IMR-90 (cell line): ENCODE data around the gene ZNF124. TPM values are rescaled to one million over a fixed set of nuclear protein-coding genes. Genes with fewer than 3 reads are reported as not detected.

Experiments
- ATAC-seq: fragments of 200-7000 bp; cut with Tn5 transposase; 2 replicates; pipeline ENCODE4 v1.9.1; 2020; ENCODE audit warnings: low read depth, mild to moderate bottlenecking, moderate library complexity
- BruUV-seq: library from RNA; stranded (reverse); fragments of 400-500 nt; replicated peaks from 2 replicates; lab custom pipeline; 2021; lab: Mats Ljungman, UMichigan
- CTCF ChIA-PET: fragments of 300-600 bp; formaldehyde crosslinking; extraction: SDS; loops from one replicate; lab custom pipeline; 2021; ENCODE audit warnings: antibody characterized with exemption; lab: Yijun Ruan, JAX
- POLR2A ChIA-PET: fragments of 300-600 bp; sonication (Branson Sonifier 250); formaldehyde crosslinking; loops from one replicate; lab custom pipeline; 2022; ENCODE audit warnings: antibody characterized with exemption; ENCODE audit not compliant: unreplicated experiment; lab: Charles Lee
- DNase-seq: peaks from one replicate; pipeline ENCODE4 v3.0.0; 2013
- H2AFZ ChIP-seq: replicated peaks from 2 replicates; pipeline ENCODE3; 2013; ENCODE audit warnings: low read length, mild to moderate bottlenecking; ENCODE audit not compliant: poor library complexity
- H2AK5ac ChIP-seq: 2 replicates; pipeline ENCODE4 v1.6.1; 2013; ENCODE audit warnings: low read depth, low read length, inconsistent platforms
- H2AK9ac ChIP-seq: replicated peaks from 2 replicates; pipeline ENCODE3; 2013; ENCODE audit warnings: mild to moderate bottlenecking, low read depth, low read length, moderate library complexity; ENCODE audit not compliant: poor library complexity
- H2BK120ac ChIP-seq: 2 replicates; pipeline ENCODE4 v1.6.1; 2013; ENCODE audit warnings: low read depth, low read length, inconsistent platforms
- H2BK15ac ChIP-seq: 3 replicates; pipeline ENCODE4 v1.6.1; 2013; ENCODE audit warnings: low read depth, low read length, inconsistent platforms
- H2BK20ac ChIP-seq: 2 replicates; pipeline ENCODE4 v1.6.1; 2013; ENCODE audit warnings: low read depth, mild to moderate bottlenecking, inconsistent platforms, low read length, moderate library complexity
- H2BK5ac ChIP-seq: 2 replicates; pipeline ENCODE4 v1.6.1; 2013; ENCODE audit warnings: mild to moderate bottlenecking, low read depth, low read length, inconsistent platforms; ENCODE audit not compliant: poor library complexity, severe bottlenecking
- H3K14ac ChIP-seq: replicated peaks from 2 replicates; pipeline ENCODE4 v1.6.1; 2013; ENCODE audit warnings: low read depth, low read length, inconsistent platforms
- H3K18ac ChIP-seq: 2 replicates; pipeline ENCODE4 v1.6.1; 2013; ENCODE audit warnings: low read depth, low read length, control low read depth
- H3K23ac ChIP-seq: 2 replicates; pipeline ENCODE4 v1.6.1; 2013; ENCODE audit warnings: low read depth, low read length, inconsistent platforms
- H3K27ac ChIP-seq: 2 replicates; pipeline ENCODE4 v1.5.1; 2013; ENCODE audit warnings: mild to moderate bottlenecking, control low read depth, low read length; ENCODE audit not compliant: insufficient read depth
- H3K27me3 ChIP-seq: 2 replicates; pipeline ENCODE4 v1.6.1; 2013; ENCODE audit warnings: low read length; ENCODE audit not compliant: control insufficient read depth, insufficient read depth
- H3K36me3 ChIP-seq: 2 replicates; pipeline ENCODE4 v1.6.1; 2013; ENCODE audit warnings: low read length, mixed read lengths; ENCODE audit not compliant: control insufficient read depth, insufficient read depth
- H3K4ac ChIP-seq: 2 replicates; pipeline ENCODE4 v1.6.1; 2013; ENCODE audit warnings: low read depth, low read length, inconsistent platforms
- H3K4me1 ChIP-seq: 2 replicates; pipeline ENCODE4 v1.6.1; 2013; ENCODE audit warnings: low read length, mixed read lengths; ENCODE audit not compliant: control insufficient read depth, insufficient read depth
- H3K4me2 ChIP-seq: 2 replicates; pipeline ENCODE4 v1.6.1; 2013; ENCODE audit warnings: low read depth, mild to moderate bottlenecking, control low read depth, low read length, moderate library complexity
- H3K4me3 ChIP-seq: 2 replicates; pipeline ENCODE4 v1.5.1; 2013; ENCODE audit warnings: low read depth, mild to moderate bottlenecking, control low read depth, low read length, moderate library complexity; ENCODE audit not compliant: insufficient read depth
- H3K56ac ChIP-seq: 2 replicates; pipeline ENCODE4 v1.6.1; 2013; ENCODE audit warnings: low read length, inconsistent platforms; ENCODE audit not compliant: insufficient read depth; ENCODE audit errors: extremely low read depth
- H3K79me1 ChIP-seq, 2 experiments: 2 replicates each; pipeline ENCODE4 v1.6.1; 2013; ENCODE audit warnings: low read length in 2 of 2, inconsistent platforms in 1 of 2, low read depth in 1 of 2
- H3K9ac ChIP-seq: 2 replicates; pipeline ENCODE4 v1.6.1; 2013; ENCODE audit warnings: low read depth, low read length, control low read depth
- H3K9me1 ChIP-seq: 2 replicates; pipeline ENCODE4 v1.6.1; 2013; ENCODE audit warnings: low read length, inconsistent platforms; ENCODE audit not compliant: insufficient read depth
- H3K9me3 ChIP-seq: 2 replicates; pipeline ENCODE4 v1.6.1; 2013; ENCODE audit warnings: low read length; ENCODE audit not compliant: control insufficient read depth, insufficient read depth
- H4K20me1 ChIP-seq: 2 replicates; pipeline ENCODE4 v1.6.1; 2013; ENCODE audit warnings: low read length, inconsistent platforms; ENCODE audit not compliant: insufficient read depth
- H4K5ac ChIP-seq: 2 replicates; pipeline ENCODE4 v1.6.1; 2013; ENCODE audit warnings: mild to moderate bottlenecking, low read depth, low read length, control low read depth
- H4K8ac ChIP-seq, 2 experiments: 2 replicates each; pipeline ENCODE4 v1.6.1; 2013; ENCODE audit warnings: low read depth in 2 of 2, low read length in 2 of 2, control low read depth in 1 of 2, inconsistent platforms in 1 of 2
- H4K91ac ChIP-seq: 2 replicates; pipeline ENCODE4 v1.6.1; 2013; ENCODE audit warnings: low read depth, low read length, inconsistent platforms; ENCODE audit not compliant: insufficient read depth
- BHLHE40 ChIP-seq: fragments of 150-350 bp; IDR thresholded peaks from 2 replicates; pipeline ENCODE4 v1.6.1; 2016; ENCODE audit warnings: mild to moderate bottlenecking, low read depth, low read length
- CHD1 ChIP-seq: IDR thresholded peaks from 2 replicates; pipeline ENCODE4 v1.6.1; 2012; ENCODE audit warnings: low read depth, low read length, improper control_type of control experiment
- FOS ChIP-seq: fragments of 150-350 bp; IDR thresholded peaks from 2 replicates; pipeline ENCODE4 v1.6.1; 2016; ENCODE audit warnings: low read depth, low read length
- MAFK ChIP-seq: IDR thresholded peaks from 2 replicates; pipeline ENCODE4 v1.6.1; 2012; ENCODE audit warnings: low read depth, low read length, improper control_type of control experiment
- MAZ ChIP-seq: IDR thresholded peaks from 2 replicates; pipeline ENCODE4 v1.6.1; 2012; ENCODE audit warnings: low read depth, mild to moderate bottlenecking, low read length, improper control_type of control experiment, moderate library complexity, borderline replicate concordance
- MXI1 ChIP-seq: IDR thresholded peaks from 2 replicates; pipeline ENCODE4 v1.6.1; 2012; ENCODE audit warnings: low read depth, mild to moderate bottlenecking, low read length, moderate library complexity, borderline replicate concordance
- NFE2L2 ChIP-seq: fragments of 150-350 bp; IDR thresholded peaks from 2 replicates; pipeline ENCODE4 v1.6.1; 2016; ENCODE audit warnings: low read depth, mild to moderate bottlenecking, low read length
- RAD21 ChIP-seq: IDR thresholded peaks from 2 replicates; pipeline ENCODE4 v1.6.1; 2012; ENCODE audit warnings: low read length, improper control_type of control experiment
- RFX5 ChIP-seq: IDR thresholded peaks from 2 replicates; pipeline ENCODE4 v1.8.0; 2012; ENCODE audit warnings: low read depth, mild to moderate bottlenecking, low read length, moderate library complexity
- WGBS, 2 experiments: methylation state at CpG; one replicate each; pipeline versions ENCODE4 v1.1.5 to v1.1.7; 2013; ENCODE audit warnings: missing lambda C conversion rate in 2 of 2; ENCODE audit not compliant: insufficient read length in 1 of 2; ENCODE audit errors: extremely low coverage in 2 of 2; 5-methylcytosine and 5-hydroxymethylcytosine counted together
- dilution Hi-C: fragments of 300-500 bp; cut with HindIII; formaldehyde crosslinking; loops from one replicate; pipeline ENCODE4 v1.14.3; 2018; ENCODE audit warnings: low sequenced_read_pairs; ENCODE audit not compliant: unreplicated experiment
- in situ Hi-C: fragments of 300-500 bp; cut with MboI; formaldehyde crosslinking; loops from 3 replicates; pipeline ENCODE4 v1.14.3; 2019; ENCODE audit warnings: low sequenced_read_pairs, inconsistent platforms, mixed read lengths
- intact Hi-C: fragments of 100-400 bp; cut with micrococcal nuclease; formaldehyde crosslinking; loops from 2 replicates; pipeline ENCODE4 v1.10.0; 2022
- polyA plus RNA-seq, 3 experiments: library from polyadenylated mRNA; depleted of rRNA; stranded (reverse); fragments of >200 nt; gene quantifications; 2 replicates each; pipeline ENCODE4 v1.2.3, GENCODE V29; 2012; ENCODE audit warnings: low replicate concordance in 1 of 3
- total RNA-seq: library from RNA; depleted of rRNA; stranded (reverse); fragments of >200 nt; gene quantifications from 2 replicates; pipeline ENCODE4 v1.2.3, GENCODE V29; 2012
- TF ChIP-seq, protein P1 (sequence below): conservative IDR thresholded peaks from 2 replicates; pipeline ENCODE4 v1.5.1; 2012; ENCODE audit warnings: mild to moderate bottlenecking, low read depth, low read length, improper control_type of control experiment
- TF ChIP-seq, protein P2 (sequence below): fragments of 150-350 bp; IDR thresholded peaks from 2 replicates; pipeline ENCODE4 v1.6.1; 2017; ENCODE audit warnings: mild to moderate bottlenecking, antibody characterized with exemption, low read length, low read depth
- TF ChIP-seq, protein P3 (sequence below): fragments of 150-350 bp; IDR thresholded peaks from 2 replicates; pipeline ENCODE4 v1.6.1; 2016; ENCODE audit warnings: low read depth, mild to moderate bottlenecking, low read length, moderate library complexity, borderline replicate concordance

Gene ZNF124
- total and polyA plus RNA-seq, 2 of the 4 experiments (the other 2 are of a cell fraction) = 3.2 to 89.3 TPM

DNA sequence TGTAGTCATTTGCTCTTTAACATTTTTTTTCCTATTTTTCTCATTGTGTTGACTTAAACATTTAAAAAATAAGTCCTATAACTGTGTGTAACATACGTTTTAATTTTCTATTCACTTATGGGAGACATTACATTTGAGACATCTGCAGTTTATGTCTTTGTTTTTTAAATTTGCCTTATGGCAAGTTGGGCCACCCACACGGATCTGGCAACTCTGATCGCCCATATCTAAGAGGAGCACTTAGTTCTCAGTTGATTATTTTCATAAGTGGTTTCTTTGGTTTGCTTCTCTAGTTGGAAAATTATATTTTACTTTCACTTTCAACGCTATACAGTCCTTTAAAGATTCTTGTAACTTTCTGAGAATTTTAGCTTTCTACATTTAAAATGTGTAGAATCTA, 13.8 kb upstream of the ZNF124 start:
- DNase-seq (no peak), ATAC-seq (no peak)
- no peak overlapping the region for H3K23ac ChIP-seq
- no peak overlapping the region for H2BK15ac ChIP-seq
- H3K9ac ChIP-seq = no peak overlapping the region
- H3K18ac ChIP-seq = no peak overlapping the region
- H2BK5ac ChIP-seq = no peak overlapping the region
- H3K9me1 ChIP-seq = no peaks in the 10 kb centered on the region
- no peak overlapping the region for H2AK5ac ChIP-seq
- no peak overlapping the region for H2AK9ac ChIP-seq
- no peak overlapping the region for H3K4me2 ChIP-seq
- POLR2A ChIA-PET = no interaction called here
- no peak overlapping the region for H4K91ac ChIP-seq
- CTCF ChIA-PET = no interaction called here
- no peaks in the 10 kb centered on the region for H3K27me3 ChIP-seq
- WGBS, 2 experiments = no CpG with 5 or more reads among the region's 4 CpGs
- no peaks in the 10 kb centered on the region for H4K20me1 ChIP-seq
- no peak overlapping the region for H2AFZ ChIP-seq
- no peaks in the 10 kb centered on the region for H3K4me1 ChIP-seq
- H3K36me3 ChIP-seq = peaks cover under 1% of the 10 kb centered on the region; the same call in 1 of the 2 replicates
- no peak overlapping the region for H4K8ac ChIP-seq
- no peaks in the 10 kb centered on the region for H3K79me1 ChIP-seq
- H3K56ac ChIP-seq = no peak overlapping the region
- no TSS peak for BruUV-seq
- H3K4ac ChIP-seq = no peak overlapping the region
- peaks cover 30% of the 10 kb centered on the region for H3K9me3 ChIP-seq
- no peak overlapping the region for H2BK20ac ChIP-seq
- dilution Hi-C loops (no loop called here), in situ Hi-C loops (no loop called here), intact Hi-C loops (no loop called here)
- H4K5ac ChIP-seq = no peak overlapping the region
- H3K27ac ChIP-seq = no peak overlapping the region
- no peak overlapping the region for H2BK120ac ChIP-seq
- no peak overlapping the region for H3K4me3 ChIP-seq
- no peak overlapping the region for H3K14ac ChIP-seq
- no peak for TF ChIP-seq NFE2L2
- TF ChIP-seq CHD1 = no peak
- TF ChIP-seq BHLHE40 = no peak
- TF ChIP-seq FOS = no peak
- no peak for TF ChIP-seq MXI1
- TF ChIP-seq, protein P1, sequence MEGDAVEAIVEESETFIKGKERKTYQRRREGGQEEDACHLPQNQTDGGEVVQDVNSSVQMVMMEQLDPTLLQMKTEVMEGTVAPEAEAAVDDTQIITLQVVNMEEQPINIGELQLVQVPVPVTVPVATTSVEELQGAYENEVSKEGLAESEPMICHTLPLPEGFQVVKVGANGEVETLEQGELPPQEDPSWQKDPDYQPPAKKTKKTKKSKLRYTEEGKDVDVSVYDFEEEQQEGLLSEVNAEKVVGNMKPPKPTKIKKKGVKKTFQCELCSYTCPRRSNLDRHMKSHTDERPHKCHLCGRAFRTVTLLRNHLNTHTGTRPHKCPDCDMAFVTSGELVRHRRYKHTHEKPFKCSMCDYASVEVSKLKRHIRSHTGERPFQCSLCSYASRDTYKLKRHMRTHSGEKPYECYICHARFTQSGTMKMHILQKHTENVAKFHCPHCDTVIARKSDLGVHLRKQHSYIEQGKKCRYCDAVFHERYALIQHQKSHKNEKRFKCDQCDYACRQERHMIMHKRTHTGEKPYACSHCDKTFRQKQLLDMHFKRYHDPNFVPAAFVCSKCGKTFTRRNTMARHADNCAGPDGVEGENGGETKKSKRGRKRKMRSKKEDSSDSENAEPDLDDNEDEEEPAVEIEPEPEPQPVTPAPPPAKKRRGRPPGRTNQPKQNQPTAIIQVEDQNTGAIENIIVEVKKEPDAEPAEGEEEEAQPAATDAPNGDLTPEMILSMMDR = no peak
- TF ChIP-seq, protein P2, sequence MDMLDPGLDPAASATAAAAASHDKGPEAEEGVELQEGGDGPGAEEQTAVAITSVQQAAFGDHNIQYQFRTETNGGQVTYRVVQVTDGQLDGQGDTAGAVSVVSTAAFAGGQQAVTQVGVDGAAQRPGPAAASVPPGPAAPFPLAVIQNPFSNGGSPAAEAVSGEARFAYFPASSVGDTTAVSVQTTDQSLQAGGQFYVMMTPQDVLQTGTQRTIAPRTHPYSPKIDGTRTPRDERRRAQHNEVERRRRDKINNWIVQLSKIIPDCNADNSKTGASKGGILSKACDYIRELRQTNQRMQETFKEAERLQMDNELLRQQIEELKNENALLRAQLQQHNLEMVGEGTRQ = no peak
- TF ChIP-seq RFX5 = no peak
- TF ChIP-seq, protein P3, sequence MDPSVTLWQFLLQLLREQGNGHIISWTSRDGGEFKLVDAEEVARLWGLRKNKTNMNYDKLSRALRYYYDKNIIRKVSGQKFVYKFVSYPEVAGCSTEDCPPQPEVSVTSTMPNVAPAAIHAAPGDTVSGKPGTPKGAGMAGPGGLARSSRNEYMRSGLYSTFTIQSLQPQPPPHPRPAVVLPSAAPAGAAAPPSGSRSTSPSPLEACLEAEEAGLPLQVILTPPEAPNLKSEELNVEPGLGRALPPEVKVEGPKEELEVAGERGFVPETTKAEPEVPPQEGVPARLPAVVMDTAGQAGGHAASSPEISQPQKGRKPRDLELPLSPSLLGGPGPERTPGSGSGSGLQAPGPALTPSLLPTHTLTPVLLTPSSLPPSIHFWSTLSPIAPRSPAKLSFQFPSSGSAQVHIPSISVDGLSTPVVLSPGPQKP = no peak
- TF ChIP-seq MAFK = no peak
- no peak for TF ChIP-seq MAZ
- TF ChIP-seq RAD21 = no peak
